GM12878 (cell line): Measurements from ENCODE around the gene TNFRSF11A. TPM values are rescaled to one million over a fixed set of nuclear protein-coding genes. Genes with fewer than 3 reads are reported as not detected.

ENCODE experiments used
- ATAC-seq: fragments of 200-7000 bp; cut with Tn5 transposase; 3 replicates; pipeline ENCODE4 v1.9.1; 2020; ENCODE audit warnings: mild to moderate bottlenecking, moderate library complexity
- BruUV-seq: library from RNA; stranded (reverse); fragments of 400-500 nt; replicated peaks from 2 replicates; lab custom pipeline; 2021; lab: Mats Ljungman, UMichigan
- CTCF ChIA-PET: fragments of 300-600 bp; sonication (Branson Sonifier 250); formaldehyde crosslinking; extraction: SDS; loops from one replicate; lab custom pipeline; 2021; ENCODE audit warnings: inconsistent platforms; lab: Yijun Ruan, JAX
- POLR2A ChIA-PET: fragments of 350-600 bp; formaldehyde crosslinking; extraction: SDS; loops from one replicate; lab custom pipeline; 2021; ENCODE audit warnings: inconsistent platforms; lab: Charles Lee
- RAD21 ChIA-PET: fragments of 300-600 bp; sonication (Branson Sonifier 250); formaldehyde crosslinking; loops from one replicate; lab custom pipeline; 2023; ENCODE audit warnings: antibody characterized with exemption; ENCODE audit not compliant: unreplicated experiment; lab: Charles Lee
- SMC1A ChIA-PET: fragments of 300-600 bp; sonication (Branson Sonifier 250); formaldehyde crosslinking; loops from one replicate; lab custom pipeline; 2023; ENCODE audit not compliant: unreplicated experiment, uncharacterized antibody; lab: Charles Lee
- DNase-seq: peaks from one replicate; pipeline ENCODE4 v3.0.0-alpha.2; 2011; ENCODE audit warnings: low read depth, low spot score
- FAIRE-seq: peaks from 3 replicates; lab custom pipeline; 2011; peaks lifted over from hg19 to GRCh38; lab: Jason Lieb, UNC
- H2AFZ ChIP-seq: 2 replicates; pipeline ENCODE4 v1.6.0; 2011; ENCODE audit warnings: low read depth, low read length, control low read depth; ENCODE audit not compliant: control insufficient read depth
- H3K27ac ChIP-seq: 2 replicates; pipeline ENCODE4 v1.5.1; 2011; ENCODE audit warnings: control low read depth; ENCODE audit not compliant: control insufficient read depth, insufficient read depth
- H3K27me3 ChIP-seq, 2 experiments: replicated peaks in 1 of 2; 2 replicates each; pipeline versions ENCODE4 v1.6.0 to v1.6.1; 2011; ENCODE audit warnings: low read length in 1 of 2; ENCODE audit not compliant: control insufficient read depth in 2 of 2, insufficient read depth in 2 of 2
- H3K36me3 ChIP-seq, 2 experiments: 2 replicates each; pipeline ENCODE4 v1.5.1; 2011; ENCODE audit warnings: low read length in 1 of 2; ENCODE audit not compliant: control insufficient read depth in 2 of 2, insufficient read depth in 2 of 2
- H3K4me1 ChIP-seq: 2 replicates; pipeline ENCODE4 v1.6.1; 2011; ENCODE audit warnings: mild to moderate bottlenecking, low read length, moderate library complexity, mixed read lengths; ENCODE audit not compliant: control insufficient read depth, insufficient read depth
- H3K4me2 ChIP-seq: 2 replicates; pipeline ENCODE4 v1.6.0; 2011; ENCODE audit warnings: control low read depth; ENCODE audit not compliant: control insufficient read depth, insufficient read depth
- H3K4me3 ChIP-seq: fragments of 200-600 bp; sonication (generic); 2 replicates; pipeline ENCODE4 v1.5.1; 2016
- H3K79me2 ChIP-seq: 2 replicates; pipeline ENCODE4 v1.6.0; 2011; ENCODE audit warnings: low read length; ENCODE audit not compliant: control insufficient read depth, insufficient read depth
- H3K9ac ChIP-seq: 2 replicates; pipeline ENCODE4 v1.8.0; 2011; ENCODE audit warnings: low read length, control low read depth, mixed read lengths; ENCODE audit not compliant: control insufficient read depth, insufficient read depth
- H3K9me3 ChIP-seq: replicated peaks from 3 replicates; pipeline ENCODE4 v1.5.1; 2011; ENCODE audit warnings: mild to moderate bottlenecking, low read length; ENCODE audit not compliant: control insufficient read depth, insufficient read depth
- H4K20me1 ChIP-seq: 2 replicates; pipeline ENCODE4 v1.6.0; 2011; ENCODE audit not compliant: control insufficient read depth, insufficient read depth
- DPF2 ChIP-seq: fragments of 450-650 bp; IDR thresholded peaks from 2 replicates; pipeline ENCODE4 v1.6.1; 2017; ENCODE audit warnings: mild to moderate bottlenecking
- IKZF2 ChIP-seq, 2 experiments: fragments of 450-650 bp; IDR thresholded peaks; 2 replicates each; pipeline ENCODE4 v1.6.1; 2017; ENCODE audit warnings: mild to moderate bottlenecking in 2 of 2, moderate library complexity in 2 of 2
- JUND ChIP-seq: IDR thresholded peaks from 2 replicates; pipeline ENCODE4 v1.6.1; 2012; ENCODE audit warnings: low read depth, mild to moderate bottlenecking, low read length, improper control_type of control experiment, moderate library complexity
- NFIC ChIP-seq: IDR thresholded peaks from 2 replicates; pipeline ENCODE4 v1.6.1; 2012; ENCODE audit warnings: low read depth, mild to moderate bottlenecking, inconsistent platforms, low read length, moderate library complexity
- NRF1 ChIP-seq: conservative IDR thresholded peaks from 2 replicates; pipeline ENCODE4 v1.6.1; 2011; ENCODE audit warnings: mild to moderate bottlenecking, low read depth, low read length, improper control_type of control experiment
- SP1 ChIP-seq: IDR thresholded peaks from one replicate; pipeline ENCODE4 v1.6.1; 2011; ENCODE audit warnings: low read depth, low read length
- ZNF217 ChIP-seq: fragments of 450-650 bp; IDR thresholded peaks from 2 replicates; pipeline ENCODE4 v1.6.1; 2017; ENCODE audit warnings: antibody characterized with exemption, mild to moderate bottlenecking
- ZZZ3 ChIP-seq: IDR thresholded peaks from 2 replicates; pipeline ENCODE4 v1.6.1; 2011; ENCODE audit warnings: low read depth; ENCODE audit not compliant: control insufficient read depth, insufficient read length
- WGBS: methylation state at CpG from one replicate; pipeline ENCODE4 v1.1.6; 2016; ENCODE audit warnings: low lambda C conversion rate; ENCODE audit not compliant: insufficient replicate concordance, insufficient coverage; ENCODE audit errors: missing lambda C conversion rate; 5-methylcytosine and 5-hydroxymethylcytosine counted together
- in situ Hi-C: fragments of 300-500 bp; cut with MboI; formaldehyde crosslinking; loops from 9 replicates; pipeline ENCODE4 v1.14.3; 2018; ENCODE audit warnings: mixed read lengths
- intact Hi-C: fragments of 100-400 bp; cut with micrococcal nuclease; formaldehyde crosslinking; loops from one replicate; pipeline ENCODE4 v1.14.2; 2022; ENCODE audit not compliant: unreplicated experiment
- polyA plus RNA-seq, 11 experiments: library from polyadenylated mRNA; depleted of rRNA in 4 of 11; unstranded in 6 of 11; stranded (reverse) in 5 of 11; fragments of >200 nt; fragmentation: Nextera tagmentation in 4 of 11; fragmentation: Illumina TruSeq in 1 of 11; extraction: Ambion mirVana in 4 of 11; extraction: Trizol in 1 of 11; gene quantifications; 1 replicate in 1 of 11; 2 replicates in 10 of 11; pipeline versions ENCODE4 v1.2.1 to v1.2.3, GENCODE V29; 2011 to 2016; ENCODE audit warnings: inconsistent platforms in 2 of 11, missing spikeins in 2 of 11, low read depth in 1 of 11
- total RNA-seq, 4 experiments: library from RNA; depleted of rRNA in 3 of 4; stranded (reverse); fragments of >200 nt in 3 of 4; fragmentation: Illumina TruSeq in 1 of 4; extraction: Trizol in 1 of 4; gene quantifications; 2 replicates each; pipeline versions ENCODE4 v1.2.1 to v1.2.3, GENCODE V29; 2013 to 2021
- TF ChIP-seq, protein P1 (sequence below): IDR thresholded peaks from 2 replicates; pipeline ENCODE4 v1.6.1; 2011; ENCODE audit warnings: low read depth, mild to moderate bottlenecking, low read length, moderate library complexity, borderline replicate concordance; ENCODE audit errors: extremely low read depth

Gene TNFRSF11A
- total and polyA plus RNA-seq, 10 of the 15 experiments (the other 5 are each of a cell fraction or from before 2014, with no cell fraction given): 0.07 to 4.0 (median 0.23) TPM

- ChIA-PET SMC1A (interaction anchor here (0.7 kb wide), 1 partner anchor 725 kb away, joined by 3 read pairs; no protein-coding TSS in a partner anchor), RAD21 (no interaction called here), POLR2A (interaction anchor here (0.7 kb wide), 1 partner anchor 816 kb away, joined by 3 read pairs; no protein-coding TSS in a partner anchor), CTCF (interaction anchor here (0.7 kb wide), 1 partner anchor 217 kb away, joined by 3 read pairs; no protein-coding TSS in a partner anchor)
- Histone ChIP-seq H3K36me3 (no peaks in the 10 kb centered on the region), H4K20me1 (no peaks in the 10 kb centered on the region), H3K4me2 (no peak overlapping the region), H3K9ac (no peak overlapping the region), H3K27ac (no peak overlapping the region), H3K4me1 (no peaks in the 10 kb centered on the region), H3K27me3 (no peaks in the 10 kb centered on the region), H3K9me3 (no peaks in the 10 kb centered on the region), H2AFZ (no peak overlapping the region), H3K79me2 (no peaks in the 10 kb centered on the region), H3K4me3 (no peak overlapping the region)
- intact Hi-C loops (no loop called here), in situ Hi-C loops (no loop called here)
- ATAC-seq (no peak), FAIRE-seq (no peak), DNase-seq (no peak)
- WGBS: 51% methylated on average over 4 of the region's 4 CpGs
- TF ChIP-seq ZNF217: no peak
- TF ChIP-seq, protein P1, sequence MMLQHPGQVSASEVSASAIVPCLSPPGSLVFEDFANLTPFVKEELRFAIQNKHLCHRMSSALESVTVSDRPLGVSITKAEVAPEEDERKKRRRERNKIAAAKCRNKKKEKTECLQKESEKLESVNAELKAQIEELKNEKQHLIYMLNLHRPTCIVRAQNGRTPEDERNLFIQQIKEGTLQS: no peak
- TF ChIP-seq NRF1: no peak
- no peak for TF ChIP-seq ZZZ3
- TF ChIP-seq IKZF2 (IDR thresholded peaks at IDR 0.05): no peak
- no peak for TF ChIP-seq NFIC
- no peak for TF ChIP-seq SP1
- TF ChIP-seq JUND: no peak
- TF ChIP-seq DPF2: no peak
- BruUV-seq: no TSS peak
Observed at GRCh38 chr18:62348474-62348873, 23.4 kb downstream of the TNFRSF11A start.
